SK-N-SH (cell line): ENCODE measurements around the gene PAPPA2.

Experiments used
- EP300 ChIP-seq, 2 experiments: IDR thresholded peaks; 2 replicates each; pipeline versions ENCODE4 v1.4.0 to v1.6.1; 2012; ENCODE audit warnings: borderline replicate concordance in 1 of 2, low read depth in 1 of 2, low read length in 1 of 2
- FOXJ3 ChIP-seq: sonication (generic); formaldehyde crosslinking; IDR thresholded peaks from 2 replicates; pipeline ENCODE4 v1.5.1; 2020; ENCODE audit warnings: mild to moderate bottlenecking, missing genetic modification reagents
- FOXM1 ChIP-seq: IDR thresholded peaks from 2 replicates; pipeline ENCODE4 v1.4.0; 2012; ENCODE audit warnings: low read depth, mild to moderate bottlenecking
- GATA2 ChIP-seq: sonication (generic); formaldehyde crosslinking; IDR thresholded peaks from 2 replicates; pipeline ENCODE4 v1.5.0; 2020; ENCODE audit warnings: mild to moderate bottlenecking, missing genetic modification reagents
- POLR2AphosphoS5 ChIP-seq: IDR thresholded peaks from 2 replicates; pipeline ENCODE4 v1.6.1; 2012; ENCODE audit warnings: low read depth, low read length
- YY1 ChIP-seq: IDR thresholded peaks from 2 replicates; pipeline ENCODE4 v1.4.0; 2012; ENCODE audit warnings: low read depth, mild to moderate bottlenecking
- TF ChIP-seq, protein P1 (sequence below): fragments of 200-600 bp; sonication (generic); IDR thresholded peaks from 2 replicates; pipeline ENCODE4 v1.6.1; 2017; ENCODE audit warnings: antibody characterized with exemption, mild to moderate bottlenecking, moderate library complexity
- TF ChIP-seq, protein P2 (sequence below): IDR thresholded peaks from 2 replicates; pipeline ENCODE4 v1.4.0; 2012; ENCODE audit warnings: low read depth, borderline replicate concordance

DNA sequence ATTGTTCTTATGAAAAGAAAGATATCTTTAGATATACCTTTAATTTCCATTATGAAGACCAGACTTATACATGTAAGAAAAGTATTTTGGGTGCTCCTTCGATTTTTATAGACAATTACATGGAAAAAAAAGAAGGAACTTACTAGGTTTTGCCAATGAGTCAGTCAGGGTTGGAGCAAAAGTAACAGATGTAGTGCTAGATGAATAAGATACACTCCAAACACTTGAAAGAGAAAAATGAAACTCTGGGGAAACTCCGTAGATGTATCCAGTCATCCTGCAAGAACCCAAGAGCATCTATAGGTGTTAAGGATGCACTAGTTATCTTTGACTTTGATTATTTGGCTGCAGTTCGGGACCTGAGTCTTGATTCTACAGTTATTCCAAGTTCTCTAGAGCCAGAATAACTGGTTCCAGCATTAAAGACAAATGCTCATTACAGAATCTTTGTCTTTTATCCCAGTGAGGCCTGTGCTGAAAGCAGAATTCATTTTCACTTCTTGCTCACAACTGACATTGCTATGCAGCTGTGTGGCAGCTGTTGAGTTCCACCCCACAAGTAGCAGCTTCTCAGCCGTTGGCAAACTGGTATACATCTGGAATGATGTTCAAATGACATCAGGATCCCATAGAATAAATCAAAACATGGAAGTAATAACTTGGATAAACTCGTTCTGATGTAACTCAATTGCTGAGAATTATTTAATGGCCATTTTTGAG is 375.5 kb downstream of the PAPPA2 start:
- no peak for TF ChIP-seq GATA2 (CRISPR knock-in tag)
- TF ChIP-seq, protein P1, sequence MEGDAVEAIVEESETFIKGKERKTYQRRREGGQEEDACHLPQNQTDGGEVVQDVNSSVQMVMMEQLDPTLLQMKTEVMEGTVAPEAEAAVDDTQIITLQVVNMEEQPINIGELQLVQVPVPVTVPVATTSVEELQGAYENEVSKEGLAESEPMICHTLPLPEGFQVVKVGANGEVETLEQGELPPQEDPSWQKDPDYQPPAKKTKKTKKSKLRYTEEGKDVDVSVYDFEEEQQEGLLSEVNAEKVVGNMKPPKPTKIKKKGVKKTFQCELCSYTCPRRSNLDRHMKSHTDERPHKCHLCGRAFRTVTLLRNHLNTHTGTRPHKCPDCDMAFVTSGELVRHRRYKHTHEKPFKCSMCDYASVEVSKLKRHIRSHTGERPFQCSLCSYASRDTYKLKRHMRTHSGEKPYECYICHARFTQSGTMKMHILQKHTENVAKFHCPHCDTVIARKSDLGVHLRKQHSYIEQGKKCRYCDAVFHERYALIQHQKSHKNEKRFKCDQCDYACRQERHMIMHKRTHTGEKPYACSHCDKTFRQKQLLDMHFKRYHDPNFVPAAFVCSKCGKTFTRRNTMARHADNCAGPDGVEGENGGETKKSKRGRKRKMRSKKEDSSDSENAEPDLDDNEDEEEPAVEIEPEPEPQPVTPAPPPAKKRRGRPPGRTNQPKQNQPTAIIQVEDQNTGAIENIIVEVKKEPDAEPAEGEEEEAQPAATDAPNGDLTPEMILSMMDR: no peak
- no peak for TF ChIP-seq FOXJ3 (CRISPR knock-in tag)
- TF ChIP-seq, protein P2, sequence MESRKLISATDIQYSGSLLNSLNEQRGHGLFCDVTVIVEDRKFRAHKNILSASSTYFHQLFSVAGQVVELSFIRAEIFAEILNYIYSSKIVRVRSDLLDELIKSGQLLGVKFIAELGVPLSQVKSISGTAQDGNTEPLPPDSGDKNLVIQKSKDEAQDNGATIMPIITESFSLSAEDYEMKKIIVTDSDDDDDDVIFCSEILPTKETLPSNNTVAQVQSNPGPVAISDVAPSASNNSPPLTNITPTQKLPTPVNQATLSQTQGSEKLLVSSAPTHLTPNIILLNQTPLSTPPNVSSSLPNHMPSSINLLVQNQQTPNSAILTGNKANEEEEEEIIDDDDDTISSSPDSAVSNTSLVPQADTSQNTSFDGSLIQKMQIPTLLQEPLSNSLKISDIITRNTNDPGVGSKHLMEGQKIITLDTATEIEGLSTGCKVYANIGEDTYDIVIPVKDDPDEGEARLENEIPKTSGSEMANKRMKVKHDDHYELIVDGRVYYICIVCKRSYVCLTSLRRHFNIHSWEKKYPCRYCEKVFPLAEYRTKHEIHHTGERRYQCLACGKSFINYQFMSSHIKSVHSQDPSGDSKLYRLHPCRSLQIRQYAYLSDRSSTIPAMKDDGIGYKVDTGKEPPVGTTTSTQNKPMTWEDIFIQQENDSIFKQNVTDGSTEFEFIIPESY: no peak
- no peak for TF ChIP-seq POLR2AphosphoS5
- no peak for TF ChIP-seq EP300 (IDR thresholded peaks at IDR 0.05; ENCODE audit: borderline replicate concordance in 1 of 2, low read depth in 1 of 2, low read length in 1 of 2)
- TF ChIP-seq FOXM1: no peak
- TF ChIP-seq YY1: no peak
